Activated CD4-positive, alpha-beta memory T cell treated with anti-CD3 and anti-CD28 coated beads for 36 hours (primary cell): Measurements from ENCODE around the gene EMB. TPM values are rescaled to one million over a fixed set of nuclear protein-coding genes. Genes with fewer than 3 reads are reported as not detected.
"Not testable (repeated sequence)": the region's sequence is repeated elsewhere in the genome, so short reads cannot be mapped to it uniquely, and the experiment has no call there.

Experiments
- CTCF ChIA-PET: fragments of 350-600 bp; sonication (Branson Sonifier 250); formaldehyde crosslinking; loops from one replicate; lab custom pipeline; 2021; ENCODE audit warnings: antibody characterized with exemption, inconsistent platforms; lab: Charles Lee
- POLR2A ChIA-PET: fragments of 350-600 bp; sonication (Branson Sonifier 250); formaldehyde crosslinking; loops from one replicate; lab custom pipeline; 2021; ENCODE audit warnings: antibody characterized with exemption; lab: Charles Lee
- DNase-seq: peaks from one replicate; pipeline ENCODE4 v3.0.0-alpha.2; 2020
- H3K27ac Mint-ChIP-seq: one replicate; pipeline ENCODE4 v1.8.0; 2021; ENCODE audit warnings: mixed read lengths
- H3K27me3 Mint-ChIP-seq: one replicate; pipeline ENCODE4 v1.8.0; 2021; ENCODE audit warnings: mixed read lengths
- H3K36me3 Mint-ChIP-seq: one replicate; pipeline ENCODE4 v1.8.0; 2021; ENCODE audit warnings: mixed read lengths
- H3K4me1 Mint-ChIP-seq: one replicate; pipeline ENCODE4 v1.8.0; 2021; ENCODE audit warnings: low read depth, mixed read lengths
- H3K4me3 Mint-ChIP-seq: one replicate; pipeline ENCODE4 v1.8.0; 2021; ENCODE audit warnings: mild to moderate bottlenecking, mixed read lengths
- H3K9me3 Mint-ChIP-seq: one replicate; pipeline ENCODE4 v1.8.0; 2021; ENCODE audit warnings: mixed read lengths
- intact Hi-C: fragments of 100-400 bp; cut with micrococcal nuclease; formaldehyde crosslinking; loops from one replicate; pipeline ENCODE4 v1.15.1; 2023
- total RNA-seq, 2 experiments: library from RNA; stranded (reverse); gene quantifications; one replicate each; pipeline ENCODE4 v1.2.3, GENCODE V29; 2021

The EMB gene
- total RNA-seq, 2 experiments from 2014 or later = 87.6 to 90.2 TPM

DNA sequence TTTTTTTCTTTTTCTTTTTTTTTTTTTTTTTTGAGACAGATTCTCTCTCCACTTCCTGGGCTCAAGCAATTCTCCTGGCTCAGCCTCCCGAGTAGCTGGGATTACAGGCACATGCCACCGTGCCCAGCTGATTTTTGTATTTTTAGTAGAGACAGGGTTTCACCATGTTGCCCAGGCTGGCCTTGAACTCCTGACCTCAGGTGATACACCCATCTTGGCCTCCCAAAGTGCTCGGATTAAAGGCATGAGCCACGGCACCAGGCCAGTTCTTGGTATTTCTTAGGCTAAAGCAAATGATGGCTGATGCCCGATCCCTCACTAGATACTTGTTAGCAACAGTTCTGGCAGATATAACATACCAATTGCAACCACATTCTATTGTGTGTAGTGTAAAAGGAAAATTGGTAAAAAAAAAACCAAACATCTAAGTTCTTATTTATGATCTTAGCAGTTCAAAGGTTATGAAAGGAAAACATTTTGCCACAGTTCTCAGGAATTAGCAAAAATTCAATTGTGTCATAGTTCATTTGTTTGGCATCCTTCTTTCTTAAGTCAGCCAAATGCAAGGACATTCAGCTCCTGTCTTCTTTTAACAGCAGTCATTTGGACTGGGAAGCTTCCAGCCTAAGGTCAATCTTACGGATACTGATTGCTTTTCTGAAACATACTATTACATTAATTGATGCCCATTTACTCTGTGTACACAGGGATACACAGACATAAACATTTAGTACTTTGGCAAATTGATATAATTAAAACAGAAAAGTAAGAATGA is 76.4 kb downstream of the EMB start:
- H3K4me1 Mint-ChIP-seq = peaks cover 24% of the 10 kb centered on the region
- DNase-seq, H3K27ac Mint-ChIP-seq, intact Hi-C loops, H3K4me3 Mint-ChIP-seq, H3K27me3 Mint-ChIP-seq, CTCF ChIA-PET: not testable (repeated sequence)
- peaks cover 28% of the 10 kb centered on the region for H3K9me3 Mint-ChIP-seq
- H3K36me3 Mint-ChIP-seq = peaks cover 36% of the 10 kb centered on the region
- POLR2A ChIA-PET = interaction anchor here (1.0 kb wide), 1 partner anchor 12 kb away, joined by 3 read pairs; no protein-coding TSS in a partner anchor

- intact Hi-C loops = no loop called here
- Mint-ChIP-seq H3K36me3 (peaks cover 9% of the 10 kb centered on the region), H3K4me3 (no peak overlapping the region), H3K9me3 (peaks cover 2% of the 10 kb centered on the region), H3K4me1 (peaks cover 10% of the 10 kb centered on the region), H3K27ac (no peak overlapping the region), H3K27me3 (no peaks in the 10 kb centered on the region)
- ChIA-PET POLR2A (no interaction called here), CTCF (no interaction called here)
- no peak for DNase-seq
Observed at GRCh38 chr5:50359187-50359586, 81.9 kb downstream of the EMB start.

DNA sequence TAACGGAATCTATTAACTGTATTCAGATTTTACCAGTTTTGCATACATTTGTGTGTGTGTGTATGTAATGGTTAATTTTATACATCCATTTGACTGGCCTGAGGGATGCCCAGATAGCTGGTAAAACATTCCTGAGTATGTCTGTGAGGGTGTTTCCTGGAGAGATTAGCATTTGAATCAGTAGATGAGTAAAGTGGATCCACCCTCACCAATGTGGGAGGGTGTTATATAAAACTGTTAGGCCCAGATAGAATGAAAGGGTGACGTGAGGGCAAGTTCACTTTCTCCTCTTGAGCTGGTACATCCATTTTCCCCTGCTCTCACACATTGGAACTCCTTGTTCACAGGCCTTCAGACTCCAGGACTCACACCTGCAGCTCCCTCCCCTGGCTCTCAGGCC is 88.7 kb downstream of the EMB start:
- no peaks in the 10 kb centered on the region for H3K27me3 Mint-ChIP-seq
- POLR2A ChIA-PET = interaction anchor here (1.0 kb wide), 1 partner anchor 13 kb away, joined by 3 read pairs; no protein-coding TSS in a partner anchor
- H3K9me3 Mint-ChIP-seq = no peaks in the 10 kb centered on the region
- H3K4me3 Mint-ChIP-seq = no peak overlapping the region
- no peak for DNase-seq
- CTCF ChIA-PET = no interaction called here
- no peak overlapping the region for H3K27ac Mint-ChIP-seq
- H3K4me1 Mint-ChIP-seq = no peaks in the 10 kb centered on the region
- intact Hi-C loops = no loop called here
- no peaks in the 10 kb centered on the region for H3K36me3 Mint-ChIP-seq

Other genes with a start within 250 kb of the EMB start
- gene PARP8, start 225.3 kb upstream of the EMB start, total RNA-seq = 10 to 100 TPM; 34.0 to 36.9 TPM